ENCODE data around the gene ADGRA3. TPM values are rescaled to one million over a fixed set of nuclear protein-coding genes. Genes with fewer than 3 reads are reported as not detected.

ADGRA3 gene
- total and polyA plus RNA-seq, 2 donors (not counting 3 experiments of a cell fraction or from before 2014, with no cell fraction given) = 17.2 to 36.2 TPM

- no TSS peak for BruUV-seq (replicated peaks)
- Histone ChIP-seq H3K9me3 (replicated peaks; ENCODE audit: control insufficient read depth, insufficient read depth, low read length) (no peaks in the 10 kb centered on the region), H3K4me2 (ENCODE audit: insufficient read depth, low read length) (no peak overlapping the region), H3K79me2 (ENCODE audit: control insufficient read depth, insufficient read depth, low read length) (no peaks in the 10 kb centered on the region), H3K27me3 (ENCODE audit: control insufficient read depth in 2 of 2, insufficient read depth in 2 of 2, low read length in 2 of 2) (no peaks in the 10 kb centered on the region), H3K4me1 (ENCODE audit: control insufficient read depth, extremely low read depth, insufficient read depth, low read length) (no peaks in the 10 kb centered on the region), H3K36me3 (ENCODE audit: control insufficient read depth in 2 of 2, extremely low read depth in 1 of 2, insufficient read depth in 2 of 2, low read length in 2 of 2) (no peaks in the 10 kb centered on the region), H3K4me3 (replicated peaks in 1 of 3; ENCODE audit: insufficient read depth in 1 of 3, low read depth in 1 of 3, low read length in 3 of 3) (no peak overlapping the region), H3K9me1 (replicated peaks; ENCODE audit: control insufficient read depth, extremely low read depth, insufficient read depth, low read length) (no peaks in the 10 kb centered on the region), H3K9ac (replicated peaks; ENCODE audit: extremely low read depth, insufficient read depth, low read length) (no peak overlapping the region), H3K27ac (ENCODE audit: insufficient read depth, low read depth, low read length) (no peak overlapping the region), H2AFZ (ENCODE audit: low read depth, low read length) (no peak overlapping the region), H4K20me1 (replicated peaks; ENCODE audit: control insufficient read depth, extremely low read depth, insufficient read depth, low read length) (no peaks in the 10 kb centered on the region)
- intact Hi-C loops (cut with micrococcal nuclease) (no loop called here), dilution Hi-C loops (cut with MboI; ENCODE audit: extremely low pct_ligation_motif_present, low sequenced_read_pairs) (no loop called here)
- FAIRE-seq (no peak), DNase-seq (ENCODE audit: low read depth, low spot score) (no peak)
- POLR2A ChIA-PET = no interaction called here
- CTCF ChIA-PET = no interaction called here
- TF ChIP-seq JUN (IDR thresholded peaks at IDR 0.05; ENCODE audit: borderline replicate concordance, insufficient read depth, insufficient read length, low read depth) = no peak
- TF ChIP-seq POLR2AphosphoS5 (IDR thresholded peaks at IDR 0.05; ENCODE audit: insufficient read depth, low read depth, low read length) = no peak
- TF ChIP-seq CTCF (IDR thresholded peaks at IDR 0.05; ENCODE audit: extremely low read depth in 1 of 2, insufficient read depth in 1 of 2, low read depth in 1 of 2, low read length in 2 of 2) = no peak
- TF ChIP-seq EZH2 (IDR thresholded peaks at IDR 0.05; ENCODE audit: borderline replicate concordance, low read depth, low read length, severe bottlenecking) = no peak
- TF ChIP-seq POLR2A (IDR thresholded peaks at IDR 0.05; ENCODE audit: low read depth, low read length) = no peak
- TF ChIP-seq MYC (IDR thresholded peaks at IDR 0.05; ENCODE audit: low read depth, low read length) = no peak
- TF ChIP-seq MAX (IDR thresholded peaks at IDR 0.05; ENCODE audit: insufficient read depth, insufficient read length) = no peak
- TF ChIP-seq FOS (IDR thresholded peaks at IDR 0.05; ENCODE audit: borderline replicate concordance, insufficient read depth, low read length) = no peak
- no peak for TF ChIP-seq GATA2 (IDR thresholded peaks at IDR 0.05; ENCODE audit: insufficient read depth, insufficient read length, low read depth, low read length)
These were observed 15.6 kb upstream of the ADGRA3 start for GRCh38 chr4:22531311-22532019.

Data from endothelial cell of umbilical vein (primary cell).